Osteoblast (primary cell): ENCODE measurements around the gene SCGN. TPM values are rescaled to one million over a fixed set of nuclear protein-coding genes. Genes with fewer than 3 reads are reported as not detected.

Source experiments
- DNase-seq: peaks from one replicate; pipeline ENCODE4 v3.0.0; 2011; ENCODE audit warnings: low spot score, mixed read lengths; ENCODE audit not compliant: insufficient read length; ENCODE audit errors: missing footprints
- H2AFZ ChIP-seq: 2 replicates; pipeline ENCODE4 v1.6.0; 2011; ENCODE audit warnings: mild to moderate bottlenecking, low read length
- H3K27ac ChIP-seq: 2 replicates; pipeline ENCODE4 v1.5.1; 2011; ENCODE audit warnings: mild to moderate bottlenecking, low read depth, low read length, moderate library complexity
- H3K27me3 ChIP-seq: 2 replicates; pipeline ENCODE4 v1.6.0; 2012; ENCODE audit warnings: mild to moderate bottlenecking, control low read depth, inconsistent platforms, low read length, moderate library complexity; ENCODE audit not compliant: insufficient read depth
- H3K36me3 ChIP-seq: 2 replicates; pipeline ENCODE4 v1.5.1; 2011; ENCODE audit warnings: mild to moderate bottlenecking, low read length, control low read depth, moderate library complexity; ENCODE audit not compliant: insufficient read depth
- H3K4me1 ChIP-seq: 2 replicates; pipeline ENCODE4 v1.5.1; 2011; ENCODE audit warnings: mild to moderate bottlenecking, low read length, control low read depth, moderate library complexity; ENCODE audit not compliant: insufficient read depth
- H3K4me2 ChIP-seq: 2 replicates; pipeline ENCODE4 v1.6.0; 2011; ENCODE audit warnings: mild to moderate bottlenecking, low read length; ENCODE audit not compliant: insufficient read depth
- H3K4me3 ChIP-seq: fragments of 200-600 bp; sonication (generic); 3 replicates; pipeline ENCODE4 v1.5.1; 2012; ENCODE audit warnings: mild to moderate bottlenecking, low read length, inconsistent platforms; ENCODE audit not compliant: insufficient read depth
- H3K79me2 ChIP-seq: 2 replicates; pipeline ENCODE4 v1.6.0; 2012; ENCODE audit warnings: mild to moderate bottlenecking, low read length, control low read depth, inconsistent platforms; ENCODE audit not compliant: insufficient read depth
- H3K9me3 ChIP-seq: 2 replicates; pipeline ENCODE4 v1.5.1; 2011; ENCODE audit warnings: low read depth, low read length, control low read depth
- H4K20me1 ChIP-seq: 2 replicates; pipeline ENCODE4 v1.6.0; 2012; ENCODE audit warnings: mild to moderate bottlenecking, low read length, control low read depth; ENCODE audit not compliant: insufficient read depth
- total RNA-seq: library from RNA; depleted of rRNA; stranded (reverse); fragments of >200 nt; gene quantifications from 2 replicates; pipeline ENCODE4 v1.2.3, GENCODE V29; 2012
- TF ChIP-seq, protein P1 (sequence below): IDR thresholded peaks from 2 replicates; pipeline ENCODE4 v1.5.1; 2011; ENCODE audit warnings: mild to moderate bottlenecking, low read depth, low read length, moderate library complexity; ENCODE audit errors: extremely low read depth

SCGN gene
- total RNA-seq, 1 donor: not detected

DNA sequence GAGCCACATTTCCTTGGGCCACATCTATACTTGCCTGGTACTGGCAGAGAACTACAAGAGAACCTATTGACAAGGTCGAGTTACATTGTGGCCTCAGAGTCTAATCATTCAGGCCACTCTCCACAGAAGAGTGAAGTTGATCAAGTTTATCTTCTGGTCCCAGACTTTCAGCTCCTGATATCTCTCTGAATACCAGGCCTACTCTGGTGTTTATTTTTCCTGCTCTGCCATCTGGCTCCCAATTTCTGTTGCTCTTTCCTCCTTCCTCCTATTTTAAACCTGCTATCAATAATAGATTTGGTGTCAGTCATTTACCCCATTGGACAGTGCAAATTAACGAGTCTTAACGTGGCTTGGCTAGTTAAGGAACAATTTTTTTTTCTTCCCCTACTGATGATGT, 46.6 kb downstream of the SCGN start:
- no peak for DNase-seq
- Histone ChIP-seq H3K9me3 (no peaks in the 10 kb centered on the region), H3K79me2 (no peaks in the 10 kb centered on the region), H3K4me1 (no peaks in the 10 kb centered on the region), H3K27me3 (no peaks in the 10 kb centered on the region), H3K27ac (no peak overlapping the region), H3K4me3 (no peak overlapping the region), H4K20me1 (no peaks in the 10 kb centered on the region), H3K4me2 (no peak overlapping the region), H2AFZ (no peak overlapping the region), H3K36me3 (no peaks in the 10 kb centered on the region)
- TF ChIP-seq, protein P1, sequence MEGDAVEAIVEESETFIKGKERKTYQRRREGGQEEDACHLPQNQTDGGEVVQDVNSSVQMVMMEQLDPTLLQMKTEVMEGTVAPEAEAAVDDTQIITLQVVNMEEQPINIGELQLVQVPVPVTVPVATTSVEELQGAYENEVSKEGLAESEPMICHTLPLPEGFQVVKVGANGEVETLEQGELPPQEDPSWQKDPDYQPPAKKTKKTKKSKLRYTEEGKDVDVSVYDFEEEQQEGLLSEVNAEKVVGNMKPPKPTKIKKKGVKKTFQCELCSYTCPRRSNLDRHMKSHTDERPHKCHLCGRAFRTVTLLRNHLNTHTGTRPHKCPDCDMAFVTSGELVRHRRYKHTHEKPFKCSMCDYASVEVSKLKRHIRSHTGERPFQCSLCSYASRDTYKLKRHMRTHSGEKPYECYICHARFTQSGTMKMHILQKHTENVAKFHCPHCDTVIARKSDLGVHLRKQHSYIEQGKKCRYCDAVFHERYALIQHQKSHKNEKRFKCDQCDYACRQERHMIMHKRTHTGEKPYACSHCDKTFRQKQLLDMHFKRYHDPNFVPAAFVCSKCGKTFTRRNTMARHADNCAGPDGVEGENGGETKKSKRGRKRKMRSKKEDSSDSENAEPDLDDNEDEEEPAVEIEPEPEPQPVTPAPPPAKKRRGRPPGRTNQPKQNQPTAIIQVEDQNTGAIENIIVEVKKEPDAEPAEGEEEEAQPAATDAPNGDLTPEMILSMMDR: no peak

DNA sequence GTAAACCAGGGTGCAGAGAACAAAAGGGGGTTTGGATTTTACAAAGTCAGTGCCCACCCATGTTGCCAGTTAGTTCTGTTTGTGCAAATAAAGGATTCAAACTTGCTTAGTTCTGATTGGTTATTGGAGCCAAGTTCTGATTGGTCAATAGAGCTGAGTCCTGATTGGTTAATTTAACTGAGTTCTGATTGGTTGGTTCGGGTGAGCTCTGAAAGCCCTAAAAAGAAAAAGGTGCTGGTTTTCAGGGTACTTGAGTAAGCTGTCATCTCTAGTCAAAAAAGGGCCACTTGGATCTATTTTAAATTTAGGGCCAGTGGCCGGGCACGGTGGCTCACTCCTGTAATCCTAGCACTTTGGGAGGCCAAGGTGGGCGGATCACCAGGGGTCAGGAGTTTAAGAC, 47.6 kb downstream of the SCGN start:
- Histone ChIP-seq H3K79me2 (no peaks in the 10 kb centered on the region), H3K4me3 (no peak overlapping the region), H3K27me3 (no peaks in the 10 kb centered on the region), H3K4me1 (no peaks in the 10 kb centered on the region), H3K27ac (no peak overlapping the region), H3K9me3 (no peaks in the 10 kb centered on the region), H3K4me2 (no peak overlapping the region), H4K20me1 (no peaks in the 10 kb centered on the region), H2AFZ (no peak overlapping the region), H3K36me3 (no peaks in the 10 kb centered on the region)
- TF ChIP-seq, protein P1: no peak
- DNase-seq: no peak

DNA sequence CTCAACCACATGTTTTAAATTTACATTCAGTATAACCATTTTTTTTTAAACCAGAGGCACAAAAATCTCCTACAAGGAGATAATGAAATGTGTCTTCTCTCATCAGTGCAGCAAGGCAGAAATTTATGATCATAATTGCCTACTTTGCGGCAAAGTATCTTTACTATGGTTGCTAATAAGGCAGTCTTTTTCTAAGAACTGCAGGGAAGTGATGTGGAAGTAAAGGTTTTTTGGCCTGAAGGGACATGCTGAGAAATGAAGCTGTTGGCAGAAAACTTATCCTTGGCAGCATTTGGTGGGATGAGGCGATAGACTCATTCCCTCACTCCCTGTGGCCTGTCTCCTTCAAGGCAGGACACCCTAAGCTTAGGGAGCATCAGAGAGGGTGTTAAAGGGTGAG, 48.7 kb downstream of the SCGN start:
- no peaks in the 10 kb centered on the region for H3K9me3 ChIP-seq
- DNase-seq: no peak

DNA sequence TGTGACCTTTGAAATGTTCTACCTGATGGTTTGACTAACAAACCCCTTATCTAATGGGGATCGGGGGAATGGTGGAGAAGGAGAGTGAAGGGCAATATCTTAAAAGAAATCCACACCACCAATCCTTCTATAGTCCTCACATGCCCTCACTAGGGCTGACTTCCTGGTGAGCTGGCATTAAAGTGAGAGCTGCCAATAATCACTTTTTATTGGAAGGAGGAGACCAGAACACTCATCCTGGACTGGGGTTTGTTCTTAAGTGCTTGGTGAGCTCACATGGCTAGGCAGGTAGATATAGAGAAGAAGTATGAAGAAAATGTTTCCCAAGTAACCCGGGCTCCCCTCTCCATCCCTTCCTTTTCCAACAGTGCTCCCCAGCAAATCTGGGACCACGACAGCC, 49.8 kb downstream of the SCGN start:
- Histone ChIP-seq H3K4me2 (no peak overlapping the region), H3K79me2 (no peaks in the 10 kb centered on the region), H2AFZ (no peak overlapping the region), H3K27me3 (no peaks in the 10 kb centered on the region), H3K9me3 (no peaks in the 10 kb centered on the region), H3K27ac (no peak overlapping the region), H3K36me3 (no peaks in the 10 kb centered on the region), H3K4me3 (no peak overlapping the region), H4K20me1 (no peaks in the 10 kb centered on the region), H3K4me1 (no peaks in the 10 kb centered on the region)
- DNase-seq: no peak
- TF ChIP-seq, protein P1: no peak

More for the DNA sequence above, 48.7 kb downstream of the SCGN start:
- Histone ChIP-seq H3K27ac (no peak overlapping the region), H3K36me3 (no peaks in the 10 kb centered on the region), H3K4me2 (no peak overlapping the region), H2AFZ (no peak overlapping the region), H3K27me3 (no peaks in the 10 kb centered on the region), H4K20me1 (no peaks in the 10 kb centered on the region), H3K79me2 (no peaks in the 10 kb centered on the region), H3K4me1 (no peaks in the 10 kb centered on the region), H3K4me3 (no peak overlapping the region)
- TF ChIP-seq, protein P1: no peak
